LNCaP clone FGC (cell line): ENCODE data around the gene KLF7.

ENCODE experiments used
- DNase-seq: peaks from one replicate; pipeline ENCODE4 v3.0.0-alpha.2; 2011; ENCODE audit warnings: low read depth
- H3K4me3 ChIP-seq: 2 replicates; pipeline ENCODE4 v1.5.1; 2011; ENCODE audit warnings: mild to moderate bottlenecking, low read depth, low read length, control low read depth
- TF ChIP-seq, protein P1 (sequence below): IDR thresholded peaks from 2 replicates; pipeline ENCODE4 v1.5.1; 2012; ENCODE audit warnings: mild to moderate bottlenecking; ENCODE audit not compliant: control insufficient read depth, insufficient read depth; ENCODE audit errors: extremely low read depth

KLF7 gene

DNA sequence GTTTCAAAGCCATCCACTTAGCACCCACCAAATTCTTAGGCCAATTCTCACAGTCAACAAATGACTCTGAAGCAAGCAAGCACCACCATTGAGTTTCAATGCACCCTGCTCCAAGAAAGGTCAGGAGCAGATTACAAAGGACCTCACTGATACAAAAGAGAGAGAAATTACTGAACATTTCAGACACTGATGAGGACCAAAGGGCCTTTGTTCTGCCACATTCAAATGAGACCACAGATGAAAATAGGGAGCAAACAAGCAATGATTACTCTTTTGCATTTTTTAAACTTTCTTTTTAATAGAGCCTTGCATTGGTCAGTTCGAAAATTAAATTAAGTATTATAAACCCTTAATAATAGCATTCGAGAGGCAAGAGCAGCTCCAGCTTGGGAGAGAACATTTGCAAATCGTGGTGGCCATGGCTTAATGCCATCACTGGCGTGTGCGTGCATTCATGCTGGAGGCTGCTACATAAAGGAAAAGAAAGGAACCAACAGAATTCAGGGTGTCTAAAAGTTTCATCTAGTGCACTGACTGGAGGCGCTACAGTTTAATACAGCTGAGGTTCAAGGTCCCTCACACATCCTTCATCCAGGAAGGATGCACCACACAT is 87.5 kb downstream of the KLF7 start:
- TF ChIP-seq, protein P1, sequence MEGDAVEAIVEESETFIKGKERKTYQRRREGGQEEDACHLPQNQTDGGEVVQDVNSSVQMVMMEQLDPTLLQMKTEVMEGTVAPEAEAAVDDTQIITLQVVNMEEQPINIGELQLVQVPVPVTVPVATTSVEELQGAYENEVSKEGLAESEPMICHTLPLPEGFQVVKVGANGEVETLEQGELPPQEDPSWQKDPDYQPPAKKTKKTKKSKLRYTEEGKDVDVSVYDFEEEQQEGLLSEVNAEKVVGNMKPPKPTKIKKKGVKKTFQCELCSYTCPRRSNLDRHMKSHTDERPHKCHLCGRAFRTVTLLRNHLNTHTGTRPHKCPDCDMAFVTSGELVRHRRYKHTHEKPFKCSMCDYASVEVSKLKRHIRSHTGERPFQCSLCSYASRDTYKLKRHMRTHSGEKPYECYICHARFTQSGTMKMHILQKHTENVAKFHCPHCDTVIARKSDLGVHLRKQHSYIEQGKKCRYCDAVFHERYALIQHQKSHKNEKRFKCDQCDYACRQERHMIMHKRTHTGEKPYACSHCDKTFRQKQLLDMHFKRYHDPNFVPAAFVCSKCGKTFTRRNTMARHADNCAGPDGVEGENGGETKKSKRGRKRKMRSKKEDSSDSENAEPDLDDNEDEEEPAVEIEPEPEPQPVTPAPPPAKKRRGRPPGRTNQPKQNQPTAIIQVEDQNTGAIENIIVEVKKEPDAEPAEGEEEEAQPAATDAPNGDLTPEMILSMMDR: no peak
- no peak overlapping the region for H3K4me3 ChIP-seq
- no peak for DNase-seq

DNA sequence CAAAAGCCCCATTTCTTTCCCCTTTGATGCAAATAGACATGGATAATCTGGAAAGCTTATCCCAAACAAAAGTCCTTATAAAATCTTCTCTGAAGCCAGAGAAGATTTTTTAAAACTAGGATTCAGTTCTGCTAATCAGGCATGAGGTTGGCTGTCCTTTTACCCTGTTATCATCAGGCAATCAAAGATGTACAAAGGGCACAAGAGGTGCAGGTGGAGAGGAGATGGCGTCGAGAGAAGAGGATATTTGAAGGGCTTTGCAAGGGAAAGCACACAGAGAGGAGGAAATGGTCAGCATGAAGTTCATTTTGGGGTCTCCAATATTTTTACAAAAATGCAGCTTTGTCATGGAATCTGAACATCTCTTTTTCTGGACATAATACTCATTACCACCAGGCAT is 88.5 kb downstream of the KLF7 start:
- no peak for DNase-seq
- no peak overlapping the region for H3K4me3 ChIP-seq
- TF ChIP-seq, protein P1: no peak

DNA sequence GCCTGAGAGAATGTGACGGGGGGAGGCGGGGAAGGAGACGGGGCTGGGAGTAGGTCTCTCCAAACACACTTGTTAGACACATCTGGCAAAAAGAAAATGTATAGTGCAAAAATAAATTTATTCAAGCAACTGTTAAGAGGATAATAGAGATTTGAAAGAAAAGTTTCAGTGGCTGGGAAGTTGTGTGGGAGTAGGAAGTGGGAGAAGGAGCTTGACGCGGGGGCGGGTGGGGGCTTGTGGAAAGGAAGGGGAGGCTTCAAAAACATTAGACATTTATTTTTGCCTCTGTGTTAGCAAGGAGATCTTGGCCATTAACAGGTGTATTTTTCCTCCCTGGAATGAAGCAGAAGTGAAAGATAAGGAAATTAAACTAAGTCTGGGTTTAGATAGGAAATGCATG is 90.3 kb downstream of the KLF7 start:
- no peak for DNase-seq
- TF ChIP-seq, protein P1: no peak

DNA sequence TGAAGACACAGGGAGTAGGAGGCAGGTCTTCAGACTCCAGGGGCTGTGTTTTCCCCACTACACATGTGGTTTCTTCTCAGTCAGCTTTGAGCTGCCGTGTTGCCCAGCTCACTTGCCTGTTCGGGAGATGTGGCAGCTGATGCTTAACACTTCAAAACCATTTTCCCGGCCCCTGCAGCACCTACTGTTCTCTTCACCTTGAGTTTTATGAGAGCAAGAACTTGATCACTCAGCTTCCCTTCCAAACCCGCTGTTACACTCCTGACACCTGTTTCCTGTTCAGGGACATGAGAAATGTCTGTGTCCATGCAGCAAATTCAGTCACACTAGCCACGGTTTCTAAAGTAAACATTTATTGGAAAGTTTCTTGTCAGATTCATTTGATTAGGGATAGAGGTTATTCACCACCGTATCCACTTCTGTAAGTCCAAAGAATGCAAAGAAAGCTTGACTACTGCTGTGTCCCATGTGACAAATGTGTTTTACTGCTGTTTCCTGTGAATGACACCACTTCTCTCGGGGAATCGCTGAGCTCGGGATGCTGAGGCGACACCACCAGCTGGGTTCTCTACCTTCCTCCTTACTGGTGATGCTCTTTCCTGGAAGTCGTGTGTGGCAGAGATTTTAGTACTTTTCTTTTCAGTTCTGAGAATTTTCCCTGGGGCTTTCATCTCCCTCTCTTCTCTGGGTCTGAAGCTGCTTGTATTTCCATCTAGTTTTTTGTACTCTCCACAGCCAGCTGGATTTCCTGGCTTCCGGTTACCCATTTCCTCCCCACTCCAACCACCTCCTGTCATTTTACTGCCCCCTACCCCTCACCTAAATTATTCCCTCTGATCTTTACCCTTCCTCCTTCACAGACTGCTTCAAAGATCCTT is 91.7 kb downstream of the KLF7 start:
- H3K4me3 ChIP-seq: no peak overlapping the region
- no peak for DNase-seq
- TF ChIP-seq, protein P1: no peak

More for the DNA sequence above, 90.3 kb downstream of the KLF7 start:
- no peak overlapping the region for H3K4me3 ChIP-seq

DNA sequence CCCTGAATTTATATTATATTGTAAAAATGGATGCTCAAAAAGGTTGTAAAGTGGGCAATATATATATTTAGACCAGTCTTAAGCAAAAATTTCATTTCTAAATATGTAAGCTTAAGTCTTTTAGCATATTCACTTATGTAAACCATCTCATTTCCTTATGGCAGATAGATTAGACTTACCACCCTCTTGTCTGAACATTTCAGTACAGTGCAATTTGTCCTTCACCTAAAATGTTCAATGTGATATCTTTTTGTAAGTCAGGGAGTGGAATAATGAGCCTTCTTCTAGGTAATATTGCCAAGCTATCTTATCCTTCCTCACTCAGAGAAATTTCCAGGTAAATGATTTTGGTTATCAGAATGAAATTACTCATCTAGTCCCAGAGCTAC is 92.3 kb downstream of the KLF7 start:
- DNase-seq: no peak
- TF ChIP-seq, protein P1: no peak
- H3K4me3 ChIP-seq: no peak overlapping the region

DNA sequence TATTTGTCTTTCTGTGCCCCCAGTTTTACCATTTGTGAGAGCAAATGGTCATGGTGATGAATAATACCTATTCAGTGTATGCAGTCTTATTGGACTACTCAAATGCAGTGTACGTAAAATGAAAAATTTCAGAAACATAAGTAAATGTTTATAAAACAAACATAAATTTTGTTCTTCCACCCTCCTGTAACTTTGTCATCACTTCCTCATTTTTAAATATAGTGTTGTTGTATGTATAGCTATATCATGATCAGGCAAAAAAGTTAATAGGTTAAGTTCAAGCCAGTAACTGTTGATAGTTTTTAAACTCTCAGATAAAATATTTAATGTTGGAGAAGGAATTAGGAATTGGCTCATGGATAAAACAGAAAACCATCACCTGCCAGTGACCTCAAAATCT is 93.2 kb downstream of the KLF7 start:
- TF ChIP-seq, protein P1: no peak

DNA sequence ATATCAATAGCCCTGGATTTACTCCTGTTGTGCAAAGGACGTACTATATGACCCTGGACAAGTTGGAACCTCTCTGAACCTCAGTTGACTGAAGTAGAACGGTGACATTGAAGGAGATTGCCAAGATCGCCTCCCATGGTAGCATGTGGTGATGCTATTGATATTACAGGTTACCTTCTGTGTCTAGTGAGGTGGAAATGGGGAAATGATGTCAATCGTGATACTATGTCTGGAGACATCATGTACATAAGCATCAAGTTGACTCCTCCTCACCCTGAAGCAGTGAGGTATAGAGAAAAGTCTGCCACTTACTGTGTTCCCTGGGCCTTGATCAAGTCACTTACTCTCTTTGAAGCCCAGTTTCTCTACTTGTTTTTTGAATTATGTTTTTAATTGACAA is 93.9 kb downstream of the KLF7 start:
- TF ChIP-seq, protein P1: no peak
- H3K4me3 ChIP-seq: no peak overlapping the region
- no peak for DNase-seq

More for the DNA sequence above, 93.2 kb downstream of the KLF7 start:
- no peak overlapping the region for H3K4me3 ChIP-seq
- no peak for DNase-seq
